ENCODE measurements around the gene FSTL1.

DNA sequence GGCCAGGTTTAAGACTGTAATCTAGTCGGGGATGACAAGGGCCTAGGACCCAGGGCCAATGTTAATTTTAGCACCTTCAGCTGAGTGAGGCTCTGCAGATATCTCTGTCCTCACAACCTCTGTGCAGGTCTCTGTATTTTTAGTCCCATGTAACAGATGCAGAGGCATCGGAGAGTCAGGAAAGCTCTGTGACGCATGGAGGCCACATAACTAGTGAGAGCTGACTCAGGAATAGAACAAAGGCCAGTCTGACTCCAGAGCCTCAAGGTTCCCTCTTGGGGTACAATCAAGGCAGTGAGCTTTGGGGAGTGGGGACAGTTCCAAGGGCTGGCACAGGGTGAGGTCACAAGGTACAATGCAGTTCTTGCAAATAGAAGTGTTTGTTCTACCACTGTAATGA lies 31.0 kb downstream of the FSTL1 start:
- TF ChIP-seq, protein P1, sequence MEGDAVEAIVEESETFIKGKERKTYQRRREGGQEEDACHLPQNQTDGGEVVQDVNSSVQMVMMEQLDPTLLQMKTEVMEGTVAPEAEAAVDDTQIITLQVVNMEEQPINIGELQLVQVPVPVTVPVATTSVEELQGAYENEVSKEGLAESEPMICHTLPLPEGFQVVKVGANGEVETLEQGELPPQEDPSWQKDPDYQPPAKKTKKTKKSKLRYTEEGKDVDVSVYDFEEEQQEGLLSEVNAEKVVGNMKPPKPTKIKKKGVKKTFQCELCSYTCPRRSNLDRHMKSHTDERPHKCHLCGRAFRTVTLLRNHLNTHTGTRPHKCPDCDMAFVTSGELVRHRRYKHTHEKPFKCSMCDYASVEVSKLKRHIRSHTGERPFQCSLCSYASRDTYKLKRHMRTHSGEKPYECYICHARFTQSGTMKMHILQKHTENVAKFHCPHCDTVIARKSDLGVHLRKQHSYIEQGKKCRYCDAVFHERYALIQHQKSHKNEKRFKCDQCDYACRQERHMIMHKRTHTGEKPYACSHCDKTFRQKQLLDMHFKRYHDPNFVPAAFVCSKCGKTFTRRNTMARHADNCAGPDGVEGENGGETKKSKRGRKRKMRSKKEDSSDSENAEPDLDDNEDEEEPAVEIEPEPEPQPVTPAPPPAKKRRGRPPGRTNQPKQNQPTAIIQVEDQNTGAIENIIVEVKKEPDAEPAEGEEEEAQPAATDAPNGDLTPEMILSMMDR (IDR thresholded peaks at IDR 0.05; ENCODE audit: control extremely low read depth in 1 of 3, insufficient read depth in 1 of 3, low read depth in 1 of 3, low read length in 3 of 3): no peak
- TF ChIP-seq CBX5 (IDR thresholded peaks at IDR 0.05; ENCODE audit: low read depth, low read length) (no peak), EP300 (IDR thresholded peaks at IDR 0.05; ENCODE audit: borderline replicate concordance in 1 of 2, low read depth in 2 of 2, low read length in 2 of 2) (no peak), EZH2 (IDR thresholded peaks at IDR 0.05; ENCODE audit: low read depth, low read length, severe bottlenecking) (no peak), POLR2A (IDR thresholded peaks at IDR 0.05; ENCODE audit: control extremely low read depth in 1 of 2, low read depth in 2 of 2, low read length in 2 of 2) (peak in 1 of 2 experiments; percentile 25; a peak in 1 of 3 replicates), JUND (IDR thresholded peaks at IDR 0.05; ENCODE audit: low read length) (no peak), NRF1 (IDR thresholded peaks at IDR 0.05; ENCODE audit: low read depth, low read length) (no peak), CREB1 (IDR thresholded peaks at IDR 0.05) (no peak), HDAC2 (IDR thresholded peaks at IDR 0.05; ENCODE audit: borderline replicate concordance in 1 of 2, low read depth in 2 of 2, low read length in 2 of 2) (no peak), ZNF274 (IDR thresholded peaks at IDR 0.05; ENCODE audit: borderline replicate concordance, extremely low read depth, low read length) (no peak)
- TF ChIP-seq, protein P2, sequence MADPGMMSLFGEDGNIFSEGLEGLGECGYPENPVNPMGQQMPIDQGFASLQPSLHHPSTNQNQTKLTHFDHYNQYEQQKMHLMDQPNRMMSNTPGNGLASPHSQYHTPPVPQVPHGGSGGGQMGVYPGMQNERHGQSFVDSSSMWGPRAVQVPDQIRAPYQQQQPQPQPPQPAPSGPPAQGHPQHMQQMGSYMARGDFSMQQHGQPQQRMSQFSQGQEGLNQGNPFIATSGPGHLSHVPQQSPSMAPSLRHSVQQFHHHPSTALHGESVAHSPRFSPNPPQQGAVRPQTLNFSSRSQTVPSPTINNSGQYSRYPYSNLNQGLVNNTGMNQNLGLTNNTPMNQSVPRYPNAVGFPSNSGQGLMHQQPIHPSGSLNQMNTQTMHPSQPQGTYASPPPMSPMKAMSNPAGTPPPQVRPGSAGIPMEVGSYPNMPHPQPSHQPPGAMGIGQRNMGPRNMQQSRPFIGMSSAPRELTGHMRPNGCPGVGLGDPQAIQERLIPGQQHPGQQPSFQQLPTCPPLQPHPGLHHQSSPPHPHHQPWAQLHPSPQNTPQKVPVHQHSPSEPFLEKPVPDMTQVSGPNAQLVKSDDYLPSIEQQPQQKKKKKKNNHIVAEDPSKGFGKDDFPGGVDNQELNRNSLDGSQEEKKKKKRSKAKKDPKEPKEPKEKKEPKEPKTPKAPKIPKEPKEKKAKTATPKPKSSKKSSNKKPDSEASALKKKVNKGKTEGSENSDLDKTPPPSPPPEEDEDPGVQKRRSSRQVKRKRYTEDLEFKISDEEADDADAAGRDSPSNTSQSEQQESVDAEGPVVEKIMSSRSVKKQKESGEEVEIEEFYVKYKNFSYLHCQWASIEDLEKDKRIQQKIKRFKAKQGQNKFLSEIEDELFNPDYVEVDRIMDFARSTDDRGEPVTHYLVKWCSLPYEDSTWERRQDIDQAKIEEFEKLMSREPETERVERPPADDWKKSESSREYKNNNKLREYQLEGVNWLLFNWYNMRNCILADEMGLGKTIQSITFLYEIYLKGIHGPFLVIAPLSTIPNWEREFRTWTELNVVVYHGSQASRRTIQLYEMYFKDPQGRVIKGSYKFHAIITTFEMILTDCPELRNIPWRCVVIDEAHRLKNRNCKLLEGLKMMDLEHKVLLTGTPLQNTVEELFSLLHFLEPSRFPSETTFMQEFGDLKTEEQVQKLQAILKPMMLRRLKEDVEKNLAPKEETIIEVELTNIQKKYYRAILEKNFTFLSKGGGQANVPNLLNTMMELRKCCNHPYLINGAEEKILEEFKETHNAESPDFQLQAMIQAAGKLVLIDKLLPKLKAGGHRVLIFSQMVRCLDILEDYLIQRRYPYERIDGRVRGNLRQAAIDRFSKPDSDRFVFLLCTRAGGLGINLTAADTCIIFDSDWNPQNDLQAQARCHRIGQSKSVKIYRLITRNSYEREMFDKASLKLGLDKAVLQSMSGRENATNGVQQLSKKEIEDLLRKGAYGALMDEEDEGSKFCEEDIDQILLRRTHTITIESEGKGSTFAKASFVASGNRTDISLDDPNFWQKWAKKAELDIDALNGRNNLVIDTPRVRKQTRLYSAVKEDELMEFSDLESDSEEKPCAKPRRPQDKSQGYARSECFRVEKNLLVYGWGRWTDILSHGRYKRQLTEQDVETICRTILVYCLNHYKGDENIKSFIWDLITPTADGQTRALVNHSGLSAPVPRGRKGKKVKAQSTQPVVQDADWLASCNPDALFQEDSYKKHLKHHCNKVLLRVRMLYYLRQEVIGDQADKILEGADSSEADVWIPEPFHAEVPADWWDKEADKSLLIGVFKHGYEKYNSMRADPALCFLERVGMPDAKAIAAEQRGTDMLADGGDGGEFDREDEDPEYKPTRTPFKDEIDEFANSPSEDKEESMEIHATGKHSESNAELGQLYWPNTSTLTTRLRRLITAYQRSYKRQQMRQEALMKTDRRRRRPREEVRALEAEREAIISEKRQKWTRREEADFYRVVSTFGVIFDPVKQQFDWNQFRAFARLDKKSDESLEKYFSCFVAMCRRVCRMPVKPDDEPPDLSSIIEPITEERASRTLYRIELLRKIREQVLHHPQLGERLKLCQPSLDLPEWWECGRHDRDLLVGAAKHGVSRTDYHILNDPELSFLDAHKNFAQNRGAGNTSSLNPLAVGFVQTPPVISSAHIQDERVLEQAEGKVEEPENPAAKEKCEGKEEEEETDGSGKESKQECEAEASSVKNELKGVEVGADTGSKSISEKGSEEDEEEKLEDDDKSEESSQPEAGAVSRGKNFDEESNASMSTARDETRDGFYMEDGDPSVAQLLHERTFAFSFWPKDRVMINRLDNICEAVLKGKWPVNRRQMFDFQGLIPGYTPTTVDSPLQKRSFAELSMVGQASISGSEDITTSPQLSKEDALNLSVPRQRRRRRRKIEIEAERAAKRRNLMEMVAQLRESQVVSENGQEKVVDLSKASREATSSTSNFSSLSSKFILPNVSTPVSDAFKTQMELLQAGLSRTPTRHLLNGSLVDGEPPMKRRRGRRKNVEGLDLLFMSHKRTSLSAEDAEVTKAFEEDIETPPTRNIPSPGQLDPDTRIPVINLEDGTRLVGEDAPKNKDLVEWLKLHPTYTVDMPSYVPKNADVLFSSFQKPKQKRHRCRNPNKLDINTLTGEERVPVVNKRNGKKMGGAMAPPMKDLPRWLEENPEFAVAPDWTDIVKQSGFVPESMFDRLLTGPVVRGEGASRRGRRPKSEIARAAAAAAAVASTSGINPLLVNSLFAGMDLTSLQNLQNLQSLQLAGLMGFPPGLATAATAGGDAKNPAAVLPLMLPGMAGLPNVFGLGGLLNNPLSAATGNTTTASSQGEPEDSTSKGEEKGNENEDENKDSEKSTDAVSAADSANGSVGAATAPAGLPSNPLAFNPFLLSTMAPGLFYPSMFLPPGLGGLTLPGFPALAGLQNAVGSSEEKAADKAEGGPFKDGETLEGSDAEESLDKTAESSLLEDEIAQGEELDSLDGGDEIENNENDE (IDR thresholded peaks at IDR 0.05; ENCODE audit: insufficient replicate concordance, low read length): no peak
